Stimulated activated naive CD8-positive, alpha-beta T cell treated with anti-CD3 and anti-CD28 coated beads, Interleukin-15, Interleukin-2, amounts not matched to agents 100 U/mL and 50 U/mL, for 24 hours (primary cell): ENCODE results near the gene SYT9.
"Not testable (repeated sequence)": the region's sequence is repeated elsewhere in the genome, so short reads cannot be mapped to it uniquely, and the experiment has no call there.

Source experiments
- ATAC-seq: fragments of 150-1000 bp; cut with Tn5 transposase; one replicate; pipeline ENCODE4 v1.10.0; 2021
- DNase-seq: peaks from one replicate; pipeline ENCODE4 v3.0.0; 2021

SYT9 gene

GRCh38 chr11:7506243-7506642, 254.5 kb downstream of the SYT9 start:
- DNase-seq (no peak), ATAC-seq (no peak)

- ATAC-seq (no peak), DNase-seq (no peak)
Observed at GRCh38 chr11:7508087-7508486, 256.4 kb downstream of the SYT9 start.

- ATAC-seq (no peak), DNase-seq (no peak)
Observed at GRCh38 chr11:7509966-7510365, 258.3 kb downstream of the SYT9 start.

- no peak for ATAC-seq
- DNase-seq, result peak; percentile 16
Observed at GRCh38 chr11:7511401-7511800, 259.7 kb downstream of the SYT9 start.

GRCh38 chr11:7512525-7513233, 261.0 kb downstream of the SYT9 start:
- ATAC-seq (peak; percentile 37), DNase-seq (peak; percentile 38)

- DNase-seq, result peak; percentile 88
- peak; percentile 87 for ATAC-seq
Observed at GRCh38 chr11:7513234-7514098, 261.8 kb downstream of the SYT9 start, which contains the start of gene PPFIBP2. Gene PPFIBP2, plus strand, starts transcription at chr11:7513999. Its CDS starts 35,477 bp downstream, at chr11:7549476.

- ATAC-seq, result peak; percentile 28
Observed at GRCh38 chr11:7514099-7514591, 262.4 kb downstream of the SYT9 start.

GRCh38 chr11:7515447-7515886, 263.8 kb downstream of the SYT9 start:
- ATAC-seq (no peak), DNase-seq (no peak)

More at GRCh38 chr11:7514099-7514591, 262.4 kb downstream of the SYT9 start:
- DNase-seq, result peak; percentile 19

- ATAC-seq (no peak), DNase-seq (no peak)
Observed at GRCh38 chr11:7516475-7516874, 264.8 kb downstream of the SYT9 start.

GRCh38 chr11:7517743-7518142, 266.0 kb downstream of the SYT9 start:
- ATAC-seq, result not testable (repeated sequence)

More at GRCh38 chr11:7517743-7518142, 266.0 kb downstream of the SYT9 start:
- not testable (repeated sequence) for DNase-seq
